HG02642 (cell line): ENCODE results near the gene REEP6.
"Not testable (repeated sequence)": the region's sequence is repeated elsewhere in the genome, so short reads cannot be mapped to it uniquely, and the experiment has no call there.

Experiments used
- ATAC-seq: cut with Tn5 transposase; IDR thresholded peaks from one replicate; pipeline ENCODE4 v1.9.1; 2021; ENCODE audit warnings: mild to moderate bottlenecking; ENCODE audit not compliant: unreplicated experiment, poor library complexity

The REEP6 gene

GRCh38 chr19:1488282-1488601 lies 2.7 kb upstream of the REEP6 start:
- ATAC-seq = no peak

GRCh38 chr19:1489463-1490310 lies 1.3 kb upstream of the REEP6 start:
- no peak for ATAC-seq

- peak; percentile 81 for ATAC-seq
These were observed 469 bp upstream of the REEP6 start, which contains the start of gene PCSK4 for GRCh38 chr19:1490311-1491113. PCSK4 (minus strand) TSS chr19:1490350; CDS start chr19:1490346, 4 bp downstream.

- no peak for ATAC-seq
These were observed 829 bp downstream of the REEP6 start for GRCh38 chr19:1491849-1492170.

- no peak for ATAC-seq
These were observed 1.6 kb downstream of the REEP6 start for GRCh38 chr19:1492474-1493006.

- ATAC-seq = no peak
These were observed 3.3 kb downstream of the REEP6 start for GRCh38 chr19:1494115-1494815.

GRCh38 chr19:1495051-1495798 lies 4.2 kb downstream of the REEP6 start:
- ATAC-seq = no peak

- no peak for ATAC-seq
These were observed 5.1 kb downstream of the REEP6 start for GRCh38 chr19:1495799-1496713.

GRCh38 chr19:1496714-1497577 lies 6.0 kb downstream of the REEP6 start:
- ATAC-seq = no peak

GRCh38 chr19:1497578-1498235 lies 6.7 kb downstream of the REEP6 start:
- ATAC-seq = no peak

- not testable (repeated sequence) for ATAC-seq
These were observed 8.2 kb downstream of the REEP6 start for GRCh38 chr19:1499231-1499630.

- no peak for ATAC-seq
These were observed 10.2 kb downstream of the REEP6 start for GRCh38 chr19:1501200-1501595.

GRCh38 chr19:1502433-1503088 lies 11.6 kb downstream of the REEP6 start:
- no peak for ATAC-seq

- ATAC-seq = no peak
These were observed 12.3 kb downstream of the REEP6 start for GRCh38 chr19:1503089-1503924.

GRCh38 chr19:1503925-1504773 lies 13.2 kb downstream of the REEP6 start:
- ATAC-seq = no peak
